Activated CD4-positive, alpha-beta T cell treated with anti-CD3 and anti-CD28 coated beads for 24 hours (primary cell): ENCODE data around the gene CCNK.

ENCODE experiments used
- DNase-seq, 2 donors: peaks; one replicate each; pipeline ENCODE4 v3.0.0-alpha.2; 2020; ENCODE audit warnings: low read depth in 2 of 2

Gene CCNK

DNA sequence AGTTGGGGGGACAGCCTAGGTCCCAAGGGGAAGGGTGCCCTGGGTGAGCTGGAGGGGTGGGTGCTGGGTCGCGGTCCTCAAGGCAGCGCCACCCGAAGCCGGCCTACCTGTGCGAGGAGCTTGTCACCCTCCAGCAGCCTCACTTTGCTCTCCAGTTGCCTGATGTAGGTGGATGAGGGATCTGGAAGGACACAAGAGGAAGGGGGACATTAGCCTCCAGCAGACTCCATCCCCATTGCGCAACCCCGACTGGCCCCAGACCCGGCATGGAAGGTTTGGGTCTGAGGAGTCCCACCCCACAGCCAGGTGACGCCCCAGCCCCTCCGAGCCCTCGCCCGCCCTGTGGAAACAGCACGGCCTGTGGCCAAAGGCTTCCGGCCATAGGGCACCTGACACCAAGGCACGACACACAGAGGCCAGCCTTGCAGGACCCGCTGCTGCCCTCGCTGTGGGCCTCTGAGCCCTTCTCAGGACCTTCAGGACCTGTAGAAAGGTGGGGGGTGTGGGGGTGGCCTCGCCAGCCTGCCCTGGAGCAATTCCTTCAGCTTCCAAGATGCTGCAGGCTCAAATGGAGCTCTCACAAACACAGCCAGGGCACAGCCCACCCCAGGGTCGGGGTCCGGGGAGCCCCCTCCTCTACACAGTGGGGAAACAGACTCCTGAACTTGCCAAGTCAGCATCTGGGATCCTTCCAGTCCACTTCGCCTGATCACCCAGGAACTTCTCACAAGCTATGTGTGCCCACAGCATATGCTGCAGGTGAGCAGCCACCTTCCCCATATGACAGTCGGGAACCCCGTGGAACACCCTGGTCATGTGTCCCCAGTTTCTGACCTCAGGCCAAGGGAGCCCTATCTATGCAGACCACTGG lies 54.9 kb downstream of the CCNK start:
- no peak for DNase-seq

DNA sequence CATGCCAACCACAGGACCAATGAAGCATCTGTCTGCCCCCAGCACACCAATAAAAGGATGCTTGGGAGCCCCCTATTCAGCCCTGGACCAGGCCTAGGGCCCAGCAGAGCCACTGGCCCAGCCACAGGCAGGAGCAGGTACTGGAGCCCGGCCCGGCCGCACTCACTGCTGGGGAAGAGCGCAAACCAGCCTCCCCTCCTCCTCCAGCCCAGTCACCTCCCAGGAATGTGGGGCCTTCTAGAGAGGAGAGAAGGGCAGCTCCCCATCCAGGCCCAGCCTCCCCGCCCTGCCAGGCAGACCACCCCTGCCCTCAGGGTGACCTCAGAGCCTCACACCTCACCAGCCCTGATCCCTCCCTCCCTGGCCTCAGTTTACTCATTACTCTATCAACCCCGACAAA lies 56.2 kb downstream of the CCNK start:
- DNase-seq, result no peak

DNA sequence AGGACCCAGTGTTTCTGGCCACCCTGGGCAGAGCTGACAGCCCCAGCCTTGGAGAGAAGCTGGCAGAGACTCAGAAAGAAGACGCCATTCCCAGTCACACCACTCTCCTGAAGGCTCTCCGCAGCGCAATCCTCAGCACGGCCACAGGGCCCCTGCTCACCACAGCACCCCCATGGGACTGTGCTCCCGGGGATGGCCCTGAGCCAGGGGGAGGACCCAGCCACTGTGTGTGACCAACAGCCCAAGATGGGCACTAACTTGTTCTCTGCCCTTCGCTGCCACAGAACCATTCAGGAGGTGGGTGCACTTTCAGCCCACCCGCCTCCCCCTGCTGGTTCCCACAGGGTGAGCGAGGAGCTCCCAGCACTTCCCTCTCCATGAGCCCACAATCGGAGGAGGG lies 57.1 kb downstream of the CCNK start:
- DNase-seq, result no peak

DNA sequence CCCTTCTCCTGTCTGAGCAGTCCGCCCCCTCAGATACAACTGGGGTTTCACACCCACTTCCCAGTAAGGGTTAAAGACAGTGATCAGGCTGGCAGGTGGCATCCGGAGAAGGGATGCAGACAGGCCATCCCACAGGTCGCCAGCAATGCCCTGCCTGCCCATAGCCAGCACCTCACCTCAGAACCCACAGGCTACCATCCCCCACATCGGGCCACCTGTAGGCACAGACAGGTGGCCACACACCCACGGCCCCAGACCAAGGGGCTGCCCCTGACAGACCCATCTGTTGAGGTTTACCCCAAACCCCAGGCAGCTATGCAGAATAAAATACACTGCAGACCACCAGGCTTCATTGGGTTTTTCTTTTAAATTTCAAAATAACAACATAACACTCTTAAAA lies 57.5 kb downstream of the CCNK start:
- DNase-seq, result no peak

DNA sequence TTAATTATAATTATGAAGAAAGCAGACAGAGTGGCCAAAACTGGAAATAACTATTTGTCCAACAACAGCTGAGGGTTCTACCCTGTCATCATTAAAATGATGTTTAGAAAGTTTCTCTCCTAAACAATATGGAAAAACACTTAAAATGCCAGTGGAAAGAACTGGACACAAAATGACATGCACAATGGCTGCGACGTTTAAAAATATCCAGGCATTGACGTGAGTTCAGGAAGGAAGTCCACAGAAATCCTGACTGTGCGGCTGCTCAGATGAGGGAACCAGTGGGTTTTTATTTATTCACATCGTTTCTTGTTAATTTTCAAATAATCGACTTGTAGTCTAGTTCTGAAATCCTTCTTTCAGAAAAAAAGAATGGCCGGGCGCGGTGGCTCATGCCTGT lies 58.3 kb downstream of the CCNK start:
- no peak for DNase-seq

DNA sequence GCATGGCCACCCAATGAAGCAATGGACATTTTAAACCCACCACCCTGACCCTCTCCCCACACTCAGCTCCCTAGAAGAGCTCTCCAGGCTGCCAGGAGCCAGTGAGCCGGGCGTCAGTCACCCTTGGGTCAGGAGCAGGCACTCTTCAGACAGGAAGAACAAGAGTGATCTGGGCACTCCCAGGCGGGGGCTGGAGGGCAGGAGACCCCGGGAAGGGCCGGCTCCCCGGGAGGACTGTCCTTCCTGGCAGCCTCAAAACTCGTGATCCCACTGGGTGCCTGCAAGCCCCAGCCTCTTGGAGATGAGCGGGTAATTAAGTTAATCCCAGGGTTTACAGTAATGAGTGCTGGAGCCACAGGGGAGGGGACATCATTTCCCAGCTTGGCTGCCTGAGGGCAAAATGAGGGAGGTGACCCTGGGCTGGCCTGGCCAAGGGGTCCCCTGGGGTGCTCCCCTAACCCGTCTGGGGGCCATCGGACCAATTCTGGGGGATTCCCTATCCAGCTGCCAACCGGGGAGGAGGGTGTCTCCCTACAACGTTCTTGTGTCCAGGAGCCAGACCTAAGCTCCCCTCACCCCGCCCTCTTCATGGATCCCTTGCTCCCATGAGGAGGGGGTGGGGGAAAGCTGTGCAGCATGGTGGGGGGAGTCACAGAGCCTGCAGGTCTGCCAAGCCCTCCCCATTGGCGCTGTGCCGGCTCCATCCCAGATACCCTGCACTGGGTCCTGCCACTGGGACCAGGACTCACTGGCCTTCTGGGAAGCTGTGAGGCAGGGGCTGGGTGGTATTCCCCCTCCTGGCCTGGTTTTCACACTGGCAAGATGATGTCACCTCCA lies 59.2 kb downstream of the CCNK start:
- no peak for DNase-seq

DNA sequence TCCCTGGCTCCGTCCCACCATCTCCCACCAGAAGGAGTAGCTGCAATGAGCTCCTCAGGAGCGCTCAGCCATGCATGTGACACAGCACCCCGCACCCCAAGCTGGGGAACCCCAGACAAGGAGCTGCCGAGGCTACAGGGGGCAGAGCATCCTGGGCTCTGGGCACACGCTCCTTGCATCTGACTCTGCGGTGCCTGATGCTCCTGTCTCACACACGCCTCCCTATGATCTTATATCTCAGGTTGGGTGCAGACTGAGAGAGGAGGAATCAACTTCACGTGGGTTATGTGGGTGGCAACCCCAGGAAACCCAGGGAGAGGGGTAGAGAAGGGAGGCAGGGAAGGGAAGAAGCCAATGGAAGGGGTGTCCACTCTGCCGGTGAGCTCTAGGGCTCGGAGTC lies 60.0 kb downstream of the CCNK start:
- DNase-seq, result no peak

DNA sequence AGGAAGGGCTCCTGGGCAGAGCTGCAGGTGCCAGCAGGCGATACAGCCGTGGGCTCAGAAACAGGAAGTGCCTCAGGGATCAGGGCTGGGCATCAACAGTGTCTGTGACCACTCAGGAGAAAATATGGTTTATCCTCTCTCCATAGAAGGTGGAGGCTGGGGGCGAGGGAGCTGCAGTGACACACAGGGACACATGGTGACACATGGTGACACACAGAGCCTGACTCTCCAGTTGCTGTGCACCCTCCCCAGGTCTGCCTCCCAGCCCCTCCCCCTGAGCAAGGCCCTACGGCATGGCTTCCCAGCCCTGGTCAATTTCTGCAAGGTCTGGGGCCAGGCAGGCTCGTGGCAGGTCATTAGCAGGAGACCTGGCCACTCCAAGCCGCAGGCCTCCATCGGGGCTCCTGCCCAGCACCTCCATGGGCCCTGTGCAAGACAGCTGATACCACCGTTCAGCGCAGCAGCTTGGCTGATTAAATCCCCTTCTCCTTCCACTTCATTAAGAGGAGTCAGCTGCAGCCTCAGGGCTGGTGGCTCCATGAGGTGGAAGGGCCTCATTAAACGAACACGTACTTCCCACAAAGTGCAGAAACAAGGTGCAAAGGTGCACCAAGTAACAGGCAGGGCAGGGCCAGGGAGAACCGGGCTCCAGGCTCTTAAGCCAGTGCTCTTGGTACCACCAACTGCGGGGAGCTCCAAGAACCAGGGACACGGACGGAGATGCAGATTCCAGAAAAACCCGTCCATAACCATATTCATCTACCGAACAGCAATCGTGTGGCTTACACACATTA lies 60.7 kb downstream of the CCNK start:
- no peak for DNase-seq

DNA sequence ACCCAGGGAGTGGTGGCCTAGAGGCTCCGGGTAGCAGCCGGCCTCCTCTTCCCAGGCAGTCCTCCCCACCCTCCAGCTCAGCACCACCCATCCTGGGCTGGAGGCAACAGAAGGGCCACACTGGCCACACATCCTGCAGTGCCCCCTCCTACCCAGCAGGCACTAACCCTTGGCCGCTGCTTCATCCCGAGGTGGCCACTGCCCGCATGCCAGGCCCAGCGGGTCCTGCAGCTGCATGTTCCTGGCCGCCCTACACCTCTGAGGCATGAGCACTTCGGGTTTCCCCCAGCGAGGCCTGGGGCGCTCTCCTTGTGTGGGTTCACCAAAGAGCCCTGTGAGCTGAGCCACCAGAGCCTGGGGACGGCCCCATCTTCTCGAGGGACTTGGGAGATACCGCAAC lies 61.4 kb downstream of the CCNK start:
- no peak for DNase-seq

DNA sequence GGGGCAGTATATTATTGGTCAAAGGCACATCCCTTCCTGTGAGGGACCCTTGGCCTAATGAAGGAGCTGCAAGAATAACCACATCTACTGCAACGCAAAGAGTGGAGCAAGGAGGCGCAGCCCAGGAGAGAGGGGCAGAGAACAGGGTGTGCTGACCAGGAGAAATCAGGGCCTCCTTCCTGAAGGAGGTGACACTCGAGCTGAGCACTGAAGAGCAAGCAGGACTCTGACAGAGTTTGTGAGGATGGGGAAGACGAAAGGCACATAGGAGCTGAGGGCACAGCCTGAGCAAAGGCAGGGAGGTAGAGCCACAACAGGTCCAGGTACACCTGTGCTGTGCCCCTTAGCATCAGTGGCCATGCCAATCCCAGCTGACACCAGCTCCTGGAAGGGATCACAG lies 62.2 kb downstream of the CCNK start:
- DNase-seq, result no peak

DNA sequence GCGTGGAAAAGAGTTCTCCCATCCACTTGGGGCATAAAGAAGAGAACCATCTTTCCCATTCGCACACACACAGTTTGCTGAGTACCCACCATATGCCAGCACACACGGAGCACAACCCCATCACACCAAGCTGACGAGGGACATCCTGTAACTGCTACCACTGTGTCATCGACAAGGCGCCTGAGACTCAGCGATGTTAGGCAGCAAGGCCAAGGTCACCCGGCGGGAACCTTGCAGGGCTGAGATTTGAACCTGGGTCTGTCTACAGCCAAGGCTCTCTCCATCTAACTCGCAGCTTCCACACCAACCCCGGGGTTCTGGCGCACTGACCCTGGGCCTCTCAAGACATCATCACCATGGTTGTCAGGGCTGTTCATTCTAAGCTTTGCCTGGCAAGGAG lies 62.8 kb downstream of the CCNK start:
- DNase-seq, result no peak

DNA sequence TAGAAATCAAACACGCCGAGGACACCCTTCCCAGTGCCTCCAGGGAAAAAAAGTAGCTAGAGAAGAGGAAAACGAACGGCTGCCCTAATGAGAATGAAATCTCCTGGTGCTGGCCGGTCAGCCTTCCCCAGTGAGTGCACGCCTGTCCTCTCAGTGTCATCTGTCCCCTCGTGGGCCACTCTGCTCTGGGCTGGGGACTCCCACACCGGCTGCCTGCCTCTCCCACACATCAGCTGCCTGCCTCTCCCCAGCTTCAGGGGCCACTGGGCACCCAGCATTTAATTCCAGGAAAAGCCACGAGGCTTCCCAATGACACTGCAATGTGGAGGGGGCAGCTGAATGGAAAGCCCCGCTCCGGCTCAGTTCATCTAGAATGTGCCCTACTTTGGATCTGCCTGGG lies 63.8 kb downstream of the CCNK start:
- no peak for DNase-seq

DNA sequence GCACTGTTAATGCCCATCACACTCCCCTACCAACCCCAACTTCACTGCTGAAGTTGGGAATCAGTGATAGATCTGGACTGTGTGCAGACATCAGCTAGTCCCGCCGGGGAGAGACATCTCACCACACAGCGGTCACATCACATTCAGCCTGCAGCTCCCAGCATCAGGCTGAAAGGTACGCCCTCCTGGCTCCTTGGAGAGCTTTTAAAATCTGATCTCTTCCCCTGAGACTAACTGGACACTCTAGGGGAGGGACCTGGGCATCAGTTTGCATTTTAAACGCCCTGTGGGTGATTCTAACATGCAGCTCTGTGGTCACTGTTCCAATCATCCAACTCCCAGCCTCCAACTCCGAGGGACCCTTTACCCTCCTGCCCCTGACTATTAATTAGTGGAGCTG lies 64.4 kb downstream of the CCNK start:
- no peak for DNase-seq

DNA sequence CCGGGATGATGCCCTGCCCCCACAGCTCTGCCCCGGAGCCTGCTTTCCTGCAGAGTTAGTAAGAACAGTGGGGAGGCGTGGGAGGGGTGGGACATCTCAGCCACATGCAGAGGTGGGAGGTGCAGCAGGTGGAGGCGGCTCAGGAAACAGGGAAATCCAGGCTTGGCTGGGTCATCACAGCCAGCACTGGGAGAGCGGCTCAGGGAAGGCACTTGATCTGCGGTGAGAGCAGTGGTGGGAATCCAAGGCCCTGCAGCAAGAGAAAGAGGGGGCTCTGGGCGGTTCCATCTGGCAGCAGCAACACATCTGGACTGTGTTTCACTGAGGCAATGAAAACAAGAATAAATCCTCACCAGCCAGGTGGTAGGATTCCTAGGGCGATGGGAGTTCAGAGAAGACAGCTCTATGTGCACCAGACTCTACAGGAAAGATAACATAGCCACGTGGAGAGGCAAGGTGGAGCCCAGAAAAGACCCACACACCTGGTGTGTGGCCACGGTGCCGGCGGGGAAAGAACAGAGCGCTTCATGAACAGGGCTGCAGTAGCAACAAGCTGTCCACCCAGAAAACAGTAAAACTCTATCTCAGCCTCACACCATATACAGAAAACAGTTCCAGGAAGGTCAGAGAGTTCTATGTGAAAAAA lies 65.1 kb downstream of the CCNK start:
- no peak for DNase-seq

DNA sequence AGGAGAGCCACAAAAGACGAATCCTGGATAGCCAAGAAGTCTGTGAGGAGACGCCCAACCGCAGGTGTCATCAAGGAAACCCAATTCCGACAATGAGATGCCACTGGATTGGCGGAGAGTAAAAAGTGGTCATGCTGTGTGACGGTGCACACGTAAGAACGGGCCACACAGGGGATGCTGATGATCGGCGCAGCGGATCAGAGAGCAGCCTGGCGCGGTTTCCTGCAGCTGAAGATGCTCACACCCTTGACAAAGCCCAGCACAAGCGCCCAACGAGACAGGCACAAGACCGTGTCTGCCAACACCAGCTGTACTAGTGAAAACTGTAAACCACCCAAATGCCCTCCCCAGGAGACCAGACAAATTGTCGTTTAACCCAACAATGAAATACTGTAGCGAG lies 67.0 kb downstream of the CCNK start:
- no peak for DNase-seq

DNA sequence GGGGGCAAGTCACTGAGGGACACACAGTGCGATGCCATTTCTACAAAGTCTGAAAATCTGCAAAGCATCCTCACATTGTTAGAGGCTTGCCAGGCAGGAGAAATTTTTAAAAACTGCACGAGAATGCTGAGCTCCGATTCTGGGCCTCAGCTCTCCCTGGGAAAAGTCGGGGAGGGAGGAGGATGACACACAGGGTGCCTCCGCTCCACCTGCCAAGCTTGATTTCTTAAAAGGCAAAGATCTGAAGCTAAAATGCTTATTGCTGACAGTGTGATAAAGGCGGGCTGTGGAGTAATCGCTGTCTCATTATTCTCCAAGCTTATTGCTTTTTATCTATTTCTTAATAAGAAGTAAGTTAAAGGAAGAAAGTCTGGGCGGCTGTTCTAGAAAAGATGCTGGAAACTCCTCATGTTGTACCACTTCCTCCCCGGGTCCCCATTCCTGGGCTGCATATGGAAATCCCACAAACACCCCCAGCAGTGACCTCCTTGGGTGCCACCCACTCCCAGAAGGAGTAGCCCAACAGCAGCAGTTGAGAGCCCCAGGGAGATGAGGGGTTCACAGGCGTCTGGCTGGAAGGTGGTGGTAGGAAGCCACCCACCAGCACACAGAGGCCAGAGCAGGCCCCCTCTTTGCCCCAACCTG lies 67.8 kb downstream of the CCNK start:
- no peak for DNase-seq

DNA sequence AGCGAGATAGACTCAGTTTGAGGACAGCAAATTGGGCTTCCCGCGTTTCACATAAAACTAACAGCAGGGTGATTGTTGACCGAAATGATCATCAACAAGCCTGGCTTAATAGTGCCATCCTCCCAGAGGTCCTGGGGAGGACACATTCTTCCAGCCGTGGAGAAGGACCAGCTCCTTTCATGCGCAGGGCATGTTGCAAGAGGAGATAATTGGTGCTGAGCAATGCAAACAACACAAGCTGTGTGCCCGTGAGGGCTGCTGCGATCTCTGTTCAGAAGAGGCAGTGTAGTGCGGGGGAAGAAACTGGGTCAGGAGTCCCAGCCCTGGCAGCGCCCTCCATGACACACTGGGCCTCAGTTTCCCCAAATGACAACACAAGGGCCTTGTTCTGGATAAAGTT lies 68.5 kb downstream of the CCNK start:
- DNase-seq, result no peak

DNA sequence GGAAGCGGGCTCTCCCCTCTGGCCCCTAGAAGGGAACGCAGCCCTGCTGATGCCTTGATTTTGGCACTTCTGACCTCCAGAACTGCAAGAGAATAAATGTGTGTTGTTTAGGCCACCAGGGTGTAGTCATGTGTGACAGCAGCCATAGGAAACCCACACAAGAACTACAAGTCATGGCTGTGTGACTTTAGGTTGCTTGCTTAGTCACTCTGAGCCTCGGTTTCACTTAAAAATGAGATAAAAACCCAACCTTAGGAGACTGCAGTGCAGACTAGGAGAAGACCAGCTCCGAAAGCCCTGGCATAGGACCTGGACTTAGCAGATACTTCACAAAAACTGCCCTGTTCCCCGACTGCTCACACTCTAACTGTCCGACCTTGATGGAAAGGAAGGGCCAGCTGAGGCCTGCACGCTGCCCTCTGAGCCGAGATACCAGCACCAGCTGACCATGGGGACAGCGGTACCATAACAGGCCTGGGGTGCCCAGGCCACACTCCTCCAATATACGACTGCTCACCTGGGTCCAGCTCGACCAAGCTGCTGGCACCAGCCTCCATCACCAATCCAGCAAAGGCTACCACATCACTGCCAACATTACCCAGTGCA lies 69.3 kb downstream of the CCNK start:
- DNase-seq, result no peak

DNA sequence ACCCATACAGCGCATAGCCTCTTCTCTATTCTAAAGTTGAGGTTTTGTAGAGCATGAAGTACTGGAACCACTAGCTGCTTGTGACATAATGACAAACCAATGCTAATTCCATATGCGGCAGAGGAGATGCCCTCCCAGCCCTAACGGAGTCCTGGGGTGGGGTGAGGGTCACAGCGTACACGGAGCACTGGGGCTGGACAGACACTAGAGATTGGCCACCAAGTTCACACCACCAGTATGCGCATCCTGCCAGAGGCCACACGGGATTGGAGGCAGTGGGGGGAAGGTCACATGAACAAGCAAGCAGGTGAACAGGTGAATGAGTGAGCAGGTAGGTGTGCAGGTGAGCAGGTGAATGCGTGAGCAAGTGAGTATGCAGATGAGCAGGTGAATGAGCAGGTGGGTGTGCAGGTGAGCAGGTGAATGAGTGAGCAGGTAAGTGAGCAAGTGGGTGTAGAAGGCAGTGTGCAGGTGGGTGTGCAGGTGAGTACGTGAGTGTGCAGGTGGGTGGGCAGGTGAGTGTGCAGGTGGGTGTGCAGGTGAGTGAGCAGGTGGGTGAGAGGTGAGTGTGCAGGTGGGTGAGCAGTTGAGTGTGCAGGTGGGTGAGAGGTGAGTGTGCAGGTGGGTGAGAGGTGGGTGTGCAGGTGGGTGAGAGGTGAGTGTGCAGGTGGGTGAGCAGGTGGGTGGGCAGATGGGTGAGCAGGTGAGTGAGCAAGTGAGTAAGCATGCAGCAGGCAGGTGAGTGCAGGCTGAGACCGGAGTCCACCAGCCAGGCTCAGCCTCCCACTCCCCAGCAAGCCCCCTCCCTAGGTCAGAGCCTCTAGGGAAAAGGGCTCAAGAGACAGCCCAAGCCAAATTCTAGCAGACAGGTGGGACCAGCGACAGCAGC lies 70.1 kb downstream of the CCNK start:
- no peak for DNase-seq

DNA sequence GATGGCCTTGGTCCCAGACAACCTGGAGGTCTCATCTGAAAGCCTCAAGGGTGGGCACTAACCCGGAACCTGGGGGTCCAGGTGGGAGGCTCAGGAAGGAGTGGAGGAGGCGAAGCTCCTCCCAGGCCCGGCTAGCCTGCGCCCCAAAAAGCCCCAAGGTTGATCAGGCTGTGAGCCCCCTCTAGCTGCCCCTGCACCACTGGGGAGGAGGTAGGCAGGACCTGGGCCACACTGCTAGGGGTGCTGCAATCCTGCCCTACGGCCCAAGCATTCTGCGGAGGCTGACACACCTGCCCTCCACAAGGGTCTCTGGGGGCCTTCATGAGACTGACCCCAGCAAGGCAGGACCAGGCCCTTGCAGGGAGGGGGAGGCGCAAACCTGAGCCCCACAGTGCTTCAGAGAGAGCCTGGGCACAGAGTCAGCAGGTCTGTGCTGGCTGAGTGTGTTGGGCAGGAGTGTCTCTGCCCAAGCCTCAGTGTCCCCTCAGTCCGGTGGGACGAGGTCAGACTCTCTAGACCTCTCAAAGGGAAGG lies 70.9 kb downstream of the CCNK start:
- DNase-seq, result no peak
